ENCODE data around the gene NPAS3.

The NPAS3 gene

GRCh38 chr14:33643426-33644181, 704.9 kb downstream of the NPAS3 start:
- in situ Hi-C loops (cut with HindIII; ENCODE audit: low sequenced_read_pairs) = no loop called here

DNA sequence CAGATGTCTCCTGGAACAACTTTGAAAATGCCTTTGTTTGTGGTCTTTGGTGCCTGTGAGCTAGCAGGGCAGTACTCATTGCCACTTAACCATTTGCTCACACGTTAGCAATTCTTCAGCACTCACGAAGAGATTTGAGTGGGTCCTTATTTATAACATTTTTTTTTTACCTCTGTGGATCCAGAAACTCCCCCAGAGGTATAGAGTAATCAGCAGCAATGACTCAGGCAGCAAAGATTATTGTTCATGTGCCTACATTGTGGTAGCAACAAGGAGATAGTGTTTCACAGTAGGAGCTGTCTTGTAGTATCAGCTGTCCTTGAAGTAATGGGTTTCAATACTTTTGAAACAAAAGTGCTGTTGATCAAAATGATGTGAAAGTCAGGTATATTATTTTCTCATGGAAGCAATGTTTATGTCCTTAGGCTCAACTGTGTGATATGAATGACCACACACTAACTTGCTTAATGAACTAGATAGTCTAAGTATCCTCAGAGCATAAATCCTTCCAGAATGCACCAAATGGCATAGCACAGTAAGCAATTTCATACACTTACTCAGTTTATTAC, 708.1 kb downstream of the NPAS3 start:
- in situ Hi-C loops (cut with HindIII; ENCODE audit: low sequenced_read_pairs) = no loop called here

DNA sequence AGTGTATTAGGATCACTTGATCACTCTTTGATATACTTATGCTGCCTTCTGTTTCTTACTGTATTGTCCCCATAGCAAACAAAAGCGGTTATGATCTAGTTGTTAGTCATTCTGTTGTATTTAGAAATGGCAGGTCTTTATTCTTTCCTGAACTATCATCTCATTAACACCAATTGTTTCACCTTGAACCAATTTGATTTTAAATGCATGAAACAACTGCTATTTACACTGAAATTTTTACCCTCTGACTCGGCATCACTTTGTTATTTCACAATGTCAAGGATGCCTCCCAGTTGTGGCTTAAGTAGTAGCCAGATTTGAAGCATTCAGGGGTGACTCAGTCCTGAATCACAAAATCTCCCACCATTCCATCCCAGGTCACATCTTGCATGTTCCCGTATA, 708.7 kb downstream of the NPAS3 start:
- in situ Hi-C loops (cut with HindIII; ENCODE audit: low sequenced_read_pairs) = no loop called here

- in situ Hi-C loops (cut with HindIII; ENCODE audit: low sequenced_read_pairs) = no loop called here
Observed at GRCh38 chr14:33650430-33650829, 711.8 kb downstream of the NPAS3 start.

DNA sequence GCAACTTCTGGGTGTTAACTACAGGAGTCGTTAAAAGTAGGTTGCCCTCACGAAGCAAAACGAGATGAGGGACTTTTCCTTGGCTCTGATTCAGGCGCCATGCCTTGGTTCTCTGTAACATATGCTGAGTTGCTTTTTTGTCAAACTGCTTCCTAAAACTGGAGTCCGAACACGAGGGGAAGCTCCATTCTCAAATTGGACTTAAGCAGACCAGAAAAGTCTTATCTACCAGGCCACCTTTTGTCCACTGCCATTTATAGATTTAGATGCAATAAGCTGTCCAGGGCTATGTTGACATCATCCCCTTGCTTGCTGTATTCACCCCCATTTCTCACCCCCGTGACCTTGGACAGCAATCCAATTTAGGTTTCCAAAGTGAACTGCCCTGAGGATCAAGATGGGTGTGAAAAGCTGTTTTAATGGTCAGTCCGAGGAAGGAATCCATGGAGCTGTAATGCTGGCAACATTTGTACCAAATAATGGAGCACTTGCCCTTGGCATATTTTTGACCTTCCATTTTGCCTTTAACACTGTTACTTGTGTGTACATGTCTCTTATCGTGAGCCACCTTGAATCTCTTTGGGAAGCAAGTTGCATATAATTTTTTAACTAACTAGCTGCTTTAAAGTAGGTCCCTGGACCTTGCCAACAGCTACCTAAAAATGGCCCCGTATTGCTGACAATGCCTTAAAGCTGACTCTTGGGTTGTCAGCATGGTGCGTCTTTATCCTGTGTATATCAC, 714.1 kb downstream of the NPAS3 start:
- in situ Hi-C loops (cut with HindIII; ENCODE audit: low sequenced_read_pairs) = no loop called here

DNA sequence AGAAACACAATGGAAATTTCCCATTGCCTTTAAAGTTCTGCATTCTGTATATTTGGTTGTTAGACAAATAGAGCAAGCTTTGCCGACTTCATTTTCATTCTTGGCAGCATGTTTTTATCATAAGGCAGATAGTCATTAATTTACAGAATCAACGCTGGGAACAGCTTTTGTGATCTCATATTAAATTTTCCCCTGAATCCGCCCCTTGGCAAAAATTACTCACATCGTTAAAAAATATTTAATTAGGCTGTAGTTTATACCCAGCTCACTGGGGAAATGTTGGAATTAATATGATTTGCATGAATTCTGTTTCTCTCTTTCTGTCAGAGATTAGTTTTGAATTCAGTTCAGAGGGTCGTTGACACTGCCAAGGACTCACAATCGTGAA, 714.6 kb downstream of the NPAS3 start:
- in situ Hi-C loops (cut with HindIII; ENCODE audit: low sequenced_read_pairs) = no loop called here

DNA sequence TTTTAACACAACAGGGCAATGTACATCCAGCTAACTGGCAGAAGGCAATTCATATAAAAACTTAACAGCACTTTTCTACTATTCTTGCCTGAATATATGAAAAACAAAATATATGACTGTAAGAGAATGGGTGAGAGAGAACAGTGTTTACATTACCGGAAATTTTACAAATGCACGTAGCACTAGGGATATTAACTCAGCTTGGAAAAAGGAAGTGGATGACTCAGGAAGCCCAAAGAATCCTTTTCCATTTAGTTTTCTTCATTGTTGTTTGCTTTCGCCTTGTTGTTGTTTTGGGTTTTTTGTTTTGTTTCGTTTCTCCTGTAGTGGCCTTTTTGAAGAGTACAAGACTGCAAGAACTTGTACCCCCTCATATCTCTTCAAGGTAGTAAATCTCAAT, 716.7 kb downstream of the NPAS3 start:
- in situ Hi-C loops (cut with HindIII; ENCODE audit: low sequenced_read_pairs) = no loop called here

- in situ Hi-C loops (cut with HindIII; ENCODE audit: low sequenced_read_pairs) = no loop called here
Observed at GRCh38 chr14:33657476-33657875, 718.8 kb downstream of the NPAS3 start.

DNA sequence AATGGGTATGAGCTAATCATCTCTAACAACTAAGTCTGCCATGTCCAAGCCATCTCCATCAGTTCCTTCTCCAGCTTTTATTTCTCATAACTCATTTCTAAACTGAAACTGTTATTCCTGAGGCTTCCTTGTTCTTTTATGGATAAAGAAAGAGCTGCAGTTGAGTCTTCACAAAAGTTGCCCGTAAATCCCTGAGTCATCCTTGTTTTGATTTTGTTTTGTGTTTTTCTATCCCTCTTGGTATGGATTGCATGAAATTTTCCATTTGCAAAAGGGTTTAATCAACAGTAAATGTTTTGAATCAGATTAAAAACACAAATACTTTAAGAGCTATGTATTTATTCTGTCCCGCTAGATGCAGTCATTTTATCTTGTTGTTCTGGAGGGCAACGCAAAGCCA, 721.6 kb downstream of the NPAS3 start:
- in situ Hi-C loops (cut with HindIII; ENCODE audit: low sequenced_read_pairs) = no loop called here

- in situ Hi-C loops (cut with HindIII; ENCODE audit: low sequenced_read_pairs) = no loop called here
Observed at GRCh38 chr14:33661101-33661500, 722.4 kb downstream of the NPAS3 start.

GRCh38 chr14:33668066-33668465, 729.4 kb downstream of the NPAS3 start:
- in situ Hi-C loops (cut with HindIII; ENCODE audit: low sequenced_read_pairs) = no loop called here

GRCh38 chr14:33669111-33669510, 730.4 kb downstream of the NPAS3 start:
- in situ Hi-C loops (cut with HindIII; ENCODE audit: low sequenced_read_pairs) = no loop called here

DNA sequence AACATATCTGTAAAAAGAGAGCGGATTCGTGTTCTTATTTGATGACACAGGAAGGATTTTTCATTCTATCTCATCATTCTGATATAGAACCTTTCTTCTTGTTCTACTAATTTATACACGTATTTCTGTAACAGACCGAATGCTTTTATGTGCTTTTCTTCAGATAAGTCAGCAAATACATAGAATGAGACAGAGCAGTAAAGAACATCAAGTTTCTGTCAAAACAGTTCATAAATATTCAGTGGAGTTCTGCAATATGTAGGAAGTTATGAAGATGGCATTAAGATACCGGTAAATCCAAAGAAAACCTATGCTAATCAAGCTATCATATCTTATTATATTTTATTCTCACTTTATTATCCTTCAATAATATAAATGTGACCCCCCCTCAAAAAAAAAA, 731.6 kb downstream of the NPAS3 start:
- in situ Hi-C loops (cut with HindIII; ENCODE audit: low sequenced_read_pairs) = loop anchor here (5.0 kb wide), 1 partner anchor 68 kb away; no protein-coding TSS in a partner anchor

GRCh38 chr14:33671556-33671955, 732.9 kb downstream of the NPAS3 start:
- in situ Hi-C loops (cut with HindIII; ENCODE audit: low sequenced_read_pairs) = loop anchor here (5.0 kb wide), 1 partner anchor 69 kb away; no protein-coding TSS in a partner anchor

DNA sequence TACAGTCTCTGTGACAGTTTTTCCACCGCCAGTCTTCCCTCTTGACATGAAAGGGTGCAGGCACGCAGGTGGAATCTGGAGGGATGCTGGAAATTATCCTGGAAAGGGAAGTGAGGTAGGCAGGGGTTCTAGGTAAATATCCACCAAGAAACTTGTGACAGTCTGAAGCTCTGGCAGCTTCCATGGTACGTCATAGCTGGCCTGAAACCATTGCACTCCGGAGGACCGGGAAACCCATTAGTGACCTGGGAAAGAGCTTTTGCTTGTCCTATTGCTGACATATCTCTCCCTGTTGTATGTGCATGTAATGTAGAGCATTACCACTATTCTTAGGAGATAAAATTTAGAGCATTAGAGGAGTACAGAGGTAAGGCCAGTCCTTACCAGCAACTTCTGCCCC, 736.2 kb downstream of the NPAS3 start:
- in situ Hi-C loops (cut with HindIII; ENCODE audit: low sequenced_read_pairs) = loop anchor here (5.0 kb wide), 1 partner anchor 73 kb away; no protein-coding TSS in a partner anchor

- in situ Hi-C loops (cut with HindIII; ENCODE audit: low sequenced_read_pairs) = no loop called here
Observed at GRCh38 chr14:33675415-33676130, 736.9 kb downstream of the NPAS3 start.

GRCh38 chr14:33676135-33676566, 737.5 kb downstream of the NPAS3 start:
- in situ Hi-C loops (cut with HindIII; ENCODE audit: low sequenced_read_pairs) = no loop called here

DNA sequence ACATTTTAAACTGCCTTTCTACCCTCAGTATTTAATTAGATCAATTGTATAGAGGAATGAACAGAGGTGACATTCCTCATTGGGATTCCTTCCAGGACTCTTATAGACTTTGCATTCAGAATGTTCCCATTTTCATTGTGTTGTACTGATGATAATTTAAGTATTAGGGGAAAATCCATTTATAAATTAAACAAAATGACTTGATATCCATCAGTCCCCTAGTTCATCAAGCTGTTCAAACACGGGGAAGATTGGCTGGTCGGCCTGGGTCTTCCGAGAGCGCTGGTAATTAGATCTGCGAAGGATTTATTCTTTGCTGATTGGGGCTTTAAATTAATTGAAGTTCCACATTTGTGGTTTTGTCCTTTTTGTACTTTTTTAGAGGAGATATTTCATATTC, 738.2 kb downstream of the NPAS3 start:
- in situ Hi-C loops (cut with HindIII; ENCODE audit: low sequenced_read_pairs) = no loop called here

GRCh38 chr14:33678005-33678404, 739.3 kb downstream of the NPAS3 start:
- in situ Hi-C loops (cut with HindIII; ENCODE audit: low sequenced_read_pairs) = no loop called here

- in situ Hi-C loops (cut with HindIII; ENCODE audit: low sequenced_read_pairs) = no loop called here
Observed at GRCh38 chr14:33679025-33679424, 740.3 kb downstream of the NPAS3 start.
